ENCODE measurements around the gene TSHZ1.

GRCh38 chr18:75208155-75208835, 2.3 kb upstream of the TSHZ1 start:
- TF ChIP-seq CTCF (IDR thresholded peaks at IDR 0.05) (no peak), POLR2A (IDR thresholded peaks at IDR 0.05) (no peak), POLR2AphosphoS5 (IDR thresholded peaks at IDR 0.05) (no peak)

Data from gastroesophageal sphincter (tissue), 3 donors.